H9 (cell line): ENCODE results near the gene HCAR1. TPM values are rescaled to one million over a fixed set of nuclear protein-coding genes. Genes with fewer than 3 reads are reported as not detected.
"Not testable (repeated sequence)": the region's sequence is repeated elsewhere in the genome, so short reads cannot be mapped to it uniquely, and the experiment has no call there.

Experiments used
- DNase-seq: peaks from one replicate; pipeline ENCODE4 v3.0.0-alpha.2; 2017
- H2AFZ ChIP-seq: one replicate; pipeline ENCODE4 v1.6.1; 2013; ENCODE audit warnings: mild to moderate bottlenecking, low read length, control low read depth, moderate library complexity
- H2AK5ac ChIP-seq: 2 replicates; pipeline ENCODE4 v1.6.1; 2013; ENCODE audit warnings: low read length, control low read depth, mixed read lengths; ENCODE audit not compliant: insufficient read length
- H2BK120ac ChIP-seq: one replicate; pipeline ENCODE4 v1.6.1; 2013; ENCODE audit warnings: low read depth, mild to moderate bottlenecking, low read length, control low read depth, inconsistent platforms; ENCODE audit not compliant: poor library complexity, severe bottlenecking
- H2BK12ac ChIP-seq: 2 replicates; pipeline ENCODE4 v1.6.1; 2013; ENCODE audit warnings: low read length, control low read depth, mixed read lengths, low read depth; ENCODE audit not compliant: insufficient read length
- H2BK15ac ChIP-seq: 2 replicates; pipeline ENCODE4 v1.6.1; 2013; ENCODE audit warnings: low read depth, low read length, control low read depth
- H2BK20ac ChIP-seq: one replicate; pipeline ENCODE4 v1.6.1; 2013; ENCODE audit warnings: low read depth, mild to moderate bottlenecking, low read length, control low read depth, inconsistent platforms; ENCODE audit not compliant: poor library complexity, severe bottlenecking
- H2BK5ac ChIP-seq: 2 replicates; pipeline ENCODE4 v1.6.1; 2013; ENCODE audit warnings: low read length, control low read depth, mixed read lengths; ENCODE audit not compliant: insufficient read length
- H3K14ac ChIP-seq: 2 replicates; pipeline ENCODE4 v1.6.1; 2013; ENCODE audit warnings: low read length, control low read depth; ENCODE audit not compliant: insufficient read depth
- H3K18ac ChIP-seq: 2 replicates; pipeline ENCODE4 v1.6.1; 2013; ENCODE audit warnings: low read depth, mild to moderate bottlenecking, mixed read lengths, low read length, control low read depth; ENCODE audit not compliant: insufficient read length
- H3K23ac ChIP-seq: 2 replicates; pipeline ENCODE4 v1.6.1; 2013; ENCODE audit warnings: low read length, control low read depth, mixed read lengths, low read depth; ENCODE audit not compliant: insufficient read length
- H3K23me2 ChIP-seq: 2 replicates; pipeline ENCODE4 v1.6.1; 2013; ENCODE audit warnings: low read depth, mild to moderate bottlenecking, mixed read lengths, low read length, control low read depth; ENCODE audit not compliant: insufficient read length, poor library complexity, severe bottlenecking
- H3K27ac ChIP-seq: 2 replicates; pipeline ENCODE4 v1.5.1; 2013; ENCODE audit warnings: low read length, control low read depth, mixed read lengths, low read depth; ENCODE audit not compliant: insufficient read length
- H3K27me3 ChIP-seq: 2 replicates; pipeline ENCODE4 v1.6.1; 2013; ENCODE audit warnings: low read length, control low read depth, inconsistent platforms; ENCODE audit not compliant: insufficient read depth
- H3K4ac ChIP-seq: 2 replicates; pipeline ENCODE4 v1.6.1; 2013; ENCODE audit warnings: low read depth, mild to moderate bottlenecking, control low read depth, inconsistent platforms, low read length, moderate library complexity
- H3K4me1 ChIP-seq: 2 replicates; pipeline ENCODE4 v1.6.1; 2013; ENCODE audit warnings: low read length, control low read depth, inconsistent platforms; ENCODE audit not compliant: insufficient read depth
- H3K4me2 ChIP-seq: 2 replicates; pipeline ENCODE4 v1.6.1; 2013; ENCODE audit warnings: low read length, control low read depth, mixed read lengths; ENCODE audit not compliant: insufficient read length, insufficient read depth
- H3K56ac ChIP-seq: 2 replicates; pipeline ENCODE4 v1.6.1; 2013; ENCODE audit warnings: low read depth, mild to moderate bottlenecking, mixed read lengths, low read length, control low read depth; ENCODE audit not compliant: insufficient read length
- H3K79me1 ChIP-seq: 2 replicates; pipeline ENCODE4 v1.6.1; 2013; ENCODE audit warnings: low read depth, mild to moderate bottlenecking, moderate library complexity, low read length, control low read depth, inconsistent platforms; ENCODE audit not compliant: insufficient read depth, poor library complexity, severe bottlenecking
- H3K79me2 ChIP-seq: 2 replicates; pipeline ENCODE4 v1.6.1; 2013; ENCODE audit warnings: low read length, control low read depth, inconsistent platforms; ENCODE audit not compliant: insufficient read depth
- H3K9ac ChIP-seq: 2 replicates; pipeline ENCODE4 v1.6.1; 2013; ENCODE audit warnings: low read length, control low read depth, mixed read lengths; ENCODE audit not compliant: insufficient read length; ENCODE audit errors: extremely low read depth
- H3K9me3 ChIP-seq: one replicate; pipeline ENCODE4 v1.6.1; 2013; ENCODE audit warnings: low read depth, low read length, inconsistent platforms; ENCODE audit not compliant: control insufficient read depth
- H3T11ph ChIP-seq: one replicate; pipeline ENCODE4 v1.6.1; 2013; ENCODE audit warnings: mild to moderate bottlenecking, low read length, control low read depth, inconsistent platforms
- H4K20me1 ChIP-seq: one replicate; pipeline ENCODE4 v1.6.1; 2013; ENCODE audit not compliant: control insufficient read depth, insufficient read length, insufficient read depth
- H4K5ac ChIP-seq: 2 replicates; pipeline ENCODE4 v1.6.1; 2013; ENCODE audit warnings: low read depth, mild to moderate bottlenecking, mixed read lengths, low read length, control low read depth; ENCODE audit not compliant: insufficient read length
- H4K8ac ChIP-seq: replicated peaks from 2 replicates; pipeline ENCODE4 v1.6.1; 2013; ENCODE audit warnings: low read length, control low read depth, mixed read lengths, low read depth; ENCODE audit not compliant: insufficient read length
- H4K91ac ChIP-seq: 2 replicates; pipeline ENCODE4 v1.6.1; 2013; ENCODE audit warnings: low read depth, mild to moderate bottlenecking, moderate library complexity, mixed read lengths, low read length, control low read depth; ENCODE audit not compliant: insufficient read length
- H3K27ac Mint-ChIP-seq, 3 experiments: 2 replicates in 2 of 3; 3 replicates in 1 of 3; pipeline ENCODE4 v1.8.0; 2020 to 2021; ENCODE audit warnings: mixed read lengths in 3 of 3, mild to moderate bottlenecking in 1 of 3, moderate library complexity in 1 of 3
- H3K27me3 Mint-ChIP-seq: 2 replicates; pipeline ENCODE4 v1.8.0; 2021; ENCODE audit warnings: low read depth, mild to moderate bottlenecking, moderate library complexity, mixed read lengths
- H3K36me3 Mint-ChIP-seq, 3 experiments: 2 replicates in 2 of 3; 3 replicates in 1 of 3; pipeline ENCODE4 v1.8.0; 2020 to 2021; ENCODE audit warnings: low read depth in 3 of 3, mixed read lengths in 3 of 3; ENCODE audit not compliant: insufficient read depth in 1 of 3
- H3K4me1 Mint-ChIP-seq, 2 experiments: 2 replicates each; pipeline ENCODE4 v1.8.0; 2020; ENCODE audit warnings: mixed read lengths in 2 of 2
- H3K4me3 Mint-ChIP-seq, 2 experiments: 2 replicates in 1 of 2; 3 replicates in 1 of 2; pipeline ENCODE4 v1.8.0; 2020 to 2021; ENCODE audit warnings: mild to moderate bottlenecking in 2 of 2, mixed read lengths in 2 of 2, moderate library complexity in 1 of 2
- H3K9me3 Mint-ChIP-seq, 2 experiments: 2 replicates in 1 of 2; 3 replicates in 1 of 2; pipeline ENCODE4 v1.8.0; 2020; ENCODE audit warnings: mild to moderate bottlenecking in 2 of 2, mixed read lengths in 2 of 2, moderate library complexity in 1 of 2
- WGBS: extraction: QIAGEN DNeasy Blood & Tissue Kit; methylation state at CpG from one replicate; pipeline ENCODE4 v1.1.7; 2013; ENCODE audit warnings: missing lambda C conversion rate, low lambda C conversion rate, mixed read lengths; ENCODE audit not compliant: insufficient read length; ENCODE audit errors: extremely low coverage; 5-methylcytosine and 5-hydroxymethylcytosine counted together
- total RNA-seq: library from RNA; stranded (reverse); gene quantifications from 2 replicates; pipeline ENCODE4 v1.2.1, GENCODE V29; 2021

Gene HCAR1
- total RNA-seq, 1 experiment from 2014 or later = 0.07 TPM

GRCh38 chr12:122709287-122709686, 21.4 kb downstream of the HCAR1 start:
- H3K4me1 ChIP-seq = not testable (repeated sequence)

GRCh38 chr12:122703841-122704240, 26.8 kb downstream of the HCAR1 start:
- H2BK12ac ChIP-seq, H3K4me2 ChIP-seq, H3K4ac ChIP-seq, H3K23me2 ChIP-seq, H4K20me1 ChIP-seq, H4K5ac ChIP-seq, H3K9ac ChIP-seq, H3K23ac ChIP-seq, H3T11ph ChIP-seq, H3K36me3 Mint-ChIP-seq, H2AK5ac ChIP-seq, H3K79me2 ChIP-seq, DNase-seq, H3K9me3 Mint-ChIP-seq, H3K27me3 ChIP-seq, H3K9me3 ChIP-seq, H3K18ac ChIP-seq, H2BK15ac ChIP-seq, H3K27ac Mint-ChIP-seq, H4K91ac ChIP-seq, H4K8ac ChIP-seq, H3K4me1 Mint-ChIP-seq, H3K4me3 Mint-ChIP-seq, H3K14ac ChIP-seq, H3K56ac ChIP-seq, H2BK20ac ChIP-seq, H3K27me3 Mint-ChIP-seq, H2BK5ac ChIP-seq, H2AFZ ChIP-seq, H3K79me1 ChIP-seq, H2BK120ac ChIP-seq, H3K4me1 ChIP-seq, H3K27ac ChIP-seq: not testable (repeated sequence)
- no CpG with 5 or more reads among the region's 3 CpGs for WGBS

More at GRCh38 chr12:122709287-122709686, 21.4 kb downstream of the HCAR1 start:
- H3K9ac ChIP-seq, H3K27ac ChIP-seq, H3K4me1 Mint-ChIP-seq, H4K20me1 ChIP-seq, H4K5ac ChIP-seq, H3K27me3 ChIP-seq, H4K91ac ChIP-seq, H3K56ac ChIP-seq, H3K18ac ChIP-seq, H3K27me3 Mint-ChIP-seq, H3K14ac ChIP-seq, H2BK120ac ChIP-seq, H3K4me2 ChIP-seq, H3K36me3 Mint-ChIP-seq, DNase-seq, H3K4me3 Mint-ChIP-seq, H3T11ph ChIP-seq, H2AFZ ChIP-seq, H3K79me2 ChIP-seq, H3K9me3 ChIP-seq, H2BK12ac ChIP-seq, H2BK5ac ChIP-seq, H3K23ac ChIP-seq, H3K4ac ChIP-seq, H2BK20ac ChIP-seq, H2AK5ac ChIP-seq, H3K79me1 ChIP-seq, H2BK15ac ChIP-seq, H3K9me3 Mint-ChIP-seq, H3K27ac Mint-ChIP-seq, H3K23me2 ChIP-seq, H4K8ac ChIP-seq: not testable (repeated sequence)
- WGBS = no CpG with 5 or more reads among the region's 3 CpGs
